HG03558 (cell line): ENCODE results near the gene UBE2QL1.

Experiments used
- ATAC-seq: cut with Tn5 transposase; IDR thresholded peaks from one replicate; pipeline ENCODE4 v1.9.1; 2021; ENCODE audit warnings: moderate number of reproducible peaks; ENCODE audit not compliant: unreplicated experiment; ENCODE audit errors: extremely low read depth

Gene UBE2QL1

GRCh38 chr5:6518298-6519057 lies 69.8 kb downstream of the UBE2QL1 start:
- no peak for ATAC-seq

- ATAC-seq, result no peak
Measured at GRCh38 chr5:6520201-6520600, 71.5 kb downstream of the UBE2QL1 start.

- ATAC-seq, result no peak
Measured at GRCh38 chr5:6522331-6522730, 73.7 kb downstream of the UBE2QL1 start.

GRCh38 chr5:6522923-6523322 lies 74.3 kb downstream of the UBE2QL1 start:
- no peak for ATAC-seq

GRCh38 chr5:6525422-6525821 lies 76.8 kb downstream of the UBE2QL1 start:
- ATAC-seq, result no peak

- ATAC-seq, result no peak
Measured at GRCh38 chr5:6525910-6526309, 77.3 kb downstream of the UBE2QL1 start.

GRCh38 chr5:6527749-6528455 lies 79.2 kb downstream of the UBE2QL1 start:
- no peak for ATAC-seq

GRCh38 chr5:6535594-6535993 lies 86.9 kb downstream of the UBE2QL1 start:
- ATAC-seq, result no peak

- no peak for ATAC-seq
Measured at GRCh38 chr5:6539060-6539459, 90.4 kb downstream of the UBE2QL1 start.

GRCh38 chr5:6540111-6540827 lies 91.6 kb downstream of the UBE2QL1 start:
- no peak for ATAC-seq

GRCh38 chr5:6541256-6542013 lies 92.8 kb downstream of the UBE2QL1 start:
- no peak for ATAC-seq

- no peak for ATAC-seq
Measured at GRCh38 chr5:6542421-6543345, 94.0 kb downstream of the UBE2QL1 start.

- ATAC-seq, result no peak
Measured at GRCh38 chr5:6543346-6543730, 94.7 kb downstream of the UBE2QL1 start.

- ATAC-seq, result no peak
Measured at GRCh38 chr5:6543830-6544560, 95.3 kb downstream of the UBE2QL1 start.
